GM12874 (cell line): ENCODE data around the gene ZSWIM6.

Source experiments
- CTCF ChIP-seq: IDR thresholded peaks from 2 replicates; pipeline ENCODE4 v1.5.1; 2011; ENCODE audit warnings: low read depth, mild to moderate bottlenecking, control low read depth, low read length, moderate library complexity; ENCODE audit not compliant: insufficient read depth

ZSWIM6 gene

GRCh38 chr5:61569353-61569752 lies 237.3 kb downstream of the ZSWIM6 start:
- no peak for TF ChIP-seq CTCF

- no peak for TF ChIP-seq CTCF
These were observed 238.7 kb downstream of the ZSWIM6 start for GRCh38 chr5:61570767-61571166.

GRCh38 chr5:61572959-61573358 lies 240.9 kb downstream of the ZSWIM6 start:
- TF ChIP-seq CTCF = no peak

- no peak for TF ChIP-seq CTCF
These were observed 243.0 kb downstream of the ZSWIM6 start for GRCh38 chr5:61575103-61575502.

- TF ChIP-seq CTCF = no peak
These were observed 243.5 kb downstream of the ZSWIM6 start for GRCh38 chr5:61575581-61575980.

- TF ChIP-seq CTCF = no peak
These were observed 244.5 kb downstream of the ZSWIM6 start for GRCh38 chr5:61576556-61576955.

GRCh38 chr5:61578858-61579503 lies 246.9 kb downstream of the ZSWIM6 start:
- no peak for TF ChIP-seq CTCF
